IPS-18a (cell line): ENCODE data around the gene KRTAP1-1.
"Not testable (repeated sequence)": the region's sequence is repeated elsewhere in the genome, so short reads cannot be mapped to it uniquely, and the experiment has no call there.

Experiments
- H3K27ac ChIP-seq: one replicate; pipeline ENCODE4 v1.5.1; 2013; ENCODE audit warnings: low read length
- H3K27me3 ChIP-seq: one replicate; pipeline ENCODE4 v1.6.1; 2013; ENCODE audit warnings: mild to moderate bottlenecking, low read length; ENCODE audit not compliant: control insufficient read depth, insufficient read depth
- H3K36me3 ChIP-seq: one replicate; pipeline ENCODE4 v1.6.1; 2013; ENCODE audit warnings: low read depth, low read length; ENCODE audit not compliant: control insufficient read depth
- H3K4me1 ChIP-seq: one replicate; pipeline ENCODE4 v1.6.1; 2013; ENCODE audit warnings: low read depth, low read length; ENCODE audit not compliant: control insufficient read depth
- H3K4me3 ChIP-seq: one replicate; pipeline ENCODE4 v1.5.1; 2013; ENCODE audit warnings: low read length
- H3K9ac ChIP-seq: one replicate; pipeline ENCODE4 v1.6.1; 2013; ENCODE audit warnings: mild to moderate bottlenecking, low read length, moderate library complexity
- H3K9me3 ChIP-seq: one replicate; pipeline ENCODE4 v1.6.1; 2013; ENCODE audit warnings: low read depth, low read length; ENCODE audit not compliant: control insufficient read depth

KRTAP1-1 gene

GRCh38 chr17:41054025-41054424 lies 12.8 kb upstream of the KRTAP1-1 start:
- no peaks in the 10 kb centered on the region for H3K9me3 ChIP-seq
- H3K9ac ChIP-seq = no peak overlapping the region
- H3K4me3 ChIP-seq = no peak overlapping the region
- H3K27ac ChIP-seq = no peak overlapping the region
- no peaks in the 10 kb centered on the region for H3K36me3 ChIP-seq
- no peaks in the 10 kb centered on the region for H3K27me3 ChIP-seq
- peaks cover 3% of the 10 kb centered on the region for H3K4me1 ChIP-seq

- Histone ChIP-seq H3K27ac (no peak overlapping the region), H3K9me3 (no peaks in the 10 kb centered on the region), H3K36me3 (no peaks in the 10 kb centered on the region), H3K27me3 (no peaks in the 10 kb centered on the region), H3K4me3 (no peak overlapping the region), H3K9ac (no peak overlapping the region), H3K4me1 (peaks cover 3% of the 10 kb centered on the region)
These were observed 11.3 kb upstream of the KRTAP1-1 start for GRCh38 chr17:41052566-41052965.

DNA sequence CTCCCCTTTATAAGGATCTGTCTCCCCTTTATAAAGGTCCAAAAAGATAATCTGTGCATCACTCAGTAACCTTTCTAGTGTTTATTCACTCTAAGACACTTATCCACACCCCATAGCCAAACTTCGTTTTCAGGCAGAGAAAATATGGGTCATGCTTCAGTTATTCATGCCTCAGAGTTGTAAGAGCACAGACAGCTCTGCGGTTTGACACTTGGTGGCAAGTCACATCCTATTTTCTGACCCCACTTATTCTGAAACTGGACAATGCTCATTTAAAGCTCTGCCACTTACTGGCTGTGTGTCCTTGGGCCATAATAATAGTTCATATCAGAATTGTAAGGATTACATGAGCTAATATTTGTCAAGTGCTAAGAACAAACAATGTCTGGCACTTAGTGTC lies 7.9 kb upstream of the KRTAP1-1 start:
- Histone ChIP-seq H3K4me3 (no peak overlapping the region), H3K36me3 (no peaks in the 10 kb centered on the region), H3K9ac (no peak overlapping the region), H3K4me1 (peaks cover 3% of the 10 kb centered on the region), H3K27ac (no peak overlapping the region), H3K9me3 (no peaks in the 10 kb centered on the region), H3K27me3 (no peaks in the 10 kb centered on the region)

DNA sequence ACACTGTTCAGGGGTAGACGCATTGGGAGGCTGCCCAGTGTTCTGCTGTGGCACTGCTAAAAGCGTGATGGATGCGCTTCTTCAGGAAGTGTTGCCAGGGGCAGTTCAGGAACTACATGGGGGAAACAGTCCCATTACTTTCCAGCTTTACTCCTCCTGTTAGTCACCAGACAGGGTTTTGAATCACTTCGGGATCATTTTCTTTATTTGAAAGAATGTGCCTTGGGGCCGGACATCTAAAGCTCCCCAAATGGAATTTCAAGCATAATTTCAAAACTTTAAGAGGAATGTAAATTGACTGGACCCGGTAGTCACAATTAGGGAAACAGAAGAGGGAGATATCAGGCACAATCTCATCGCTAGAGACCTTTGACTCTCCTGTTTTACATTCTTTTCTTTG lies 7.2 kb upstream of the KRTAP1-1 start:
- H3K9ac ChIP-seq = no peak overlapping the region
- H3K4me1 ChIP-seq = peaks cover 3% of the 10 kb centered on the region
- H3K4me3 ChIP-seq = no peak overlapping the region
- H3K27ac ChIP-seq = no peak overlapping the region
- H3K27me3 ChIP-seq = no peaks in the 10 kb centered on the region
- no peaks in the 10 kb centered on the region for H3K36me3 ChIP-seq
- H3K9me3 ChIP-seq = no peaks in the 10 kb centered on the region

GRCh38 chr17:41046735-41047465 lies 5.7 kb upstream of the KRTAP1-1 start, which contains the start of gene KRTAP2-1:
Gene KRTAP2-1 (minus strand): TSS chr17:41047316. CDS start chr17:41047267, 49 bp downstream.
- not testable (repeated sequence) for H3K4me3 ChIP-seq, H3K27ac ChIP-seq, H3K4me1 ChIP-seq, H3K36me3 ChIP-seq, H3K9me3 ChIP-seq, H3K27me3 ChIP-seq, H3K9ac ChIP-seq

DNA sequence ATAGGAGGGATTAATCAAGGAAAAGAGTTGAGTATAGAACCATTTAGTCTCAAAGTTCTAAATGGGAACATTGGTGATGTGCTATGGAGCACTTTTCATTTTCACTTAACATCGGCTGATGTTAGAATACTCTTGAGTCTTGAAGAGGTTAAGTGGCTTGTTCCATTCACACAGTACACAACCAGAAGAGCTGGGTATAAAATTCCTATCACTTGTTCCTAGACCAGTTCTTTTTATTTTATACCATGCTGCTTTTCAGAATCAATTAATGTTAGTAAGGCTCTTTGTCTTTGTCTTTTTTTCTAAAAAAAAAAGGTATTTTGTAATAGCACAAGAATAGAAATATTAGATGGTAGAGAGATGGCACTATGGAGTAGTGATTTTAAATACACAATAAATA lies 1.7 kb upstream of the KRTAP1-1 start:
- H3K9ac ChIP-seq = no peak overlapping the region
- H3K4me1 ChIP-seq = peaks cover 10% of the 10 kb centered on the region
- H3K9me3 ChIP-seq = no peaks in the 10 kb centered on the region
- H3K27me3 ChIP-seq = no peaks in the 10 kb centered on the region
- H3K36me3 ChIP-seq = no peaks in the 10 kb centered on the region
- no peak overlapping the region for H3K4me3 ChIP-seq
- H3K27ac ChIP-seq = no peak overlapping the region

- no peaks in the 10 kb centered on the region for H3K27me3 ChIP-seq
- no peak overlapping the region for H3K4me3 ChIP-seq
- no peak overlapping the region for H3K27ac ChIP-seq
- peaks cover 20% of the 10 kb centered on the region for H3K4me1 ChIP-seq
- H3K9ac ChIP-seq = no peak overlapping the region
- no peaks in the 10 kb centered on the region for H3K9me3 ChIP-seq
- no peaks in the 10 kb centered on the region for H3K36me3 ChIP-seq
These were observed 3.3 kb downstream of the KRTAP1-1 start for GRCh38 chr17:41037853-41038350.

- not testable (repeated sequence) for H3K36me3 ChIP-seq, H3K4me3 ChIP-seq, H3K27ac ChIP-seq, H3K27me3 ChIP-seq, H3K9ac ChIP-seq, H3K9me3 ChIP-seq
- H3K4me1 ChIP-seq = peaks cover 18% of the 10 kb centered on the region
These were observed 6.8 kb downstream of the KRTAP1-1 start, which contains the start of gene KRTAP1-3 for GRCh38 chr17:41034346-41034935. Gene KRTAP1-3 (minus strand): TSS chr17:41034874. CDS start chr17:41034821, 53 bp downstream.

DNA sequence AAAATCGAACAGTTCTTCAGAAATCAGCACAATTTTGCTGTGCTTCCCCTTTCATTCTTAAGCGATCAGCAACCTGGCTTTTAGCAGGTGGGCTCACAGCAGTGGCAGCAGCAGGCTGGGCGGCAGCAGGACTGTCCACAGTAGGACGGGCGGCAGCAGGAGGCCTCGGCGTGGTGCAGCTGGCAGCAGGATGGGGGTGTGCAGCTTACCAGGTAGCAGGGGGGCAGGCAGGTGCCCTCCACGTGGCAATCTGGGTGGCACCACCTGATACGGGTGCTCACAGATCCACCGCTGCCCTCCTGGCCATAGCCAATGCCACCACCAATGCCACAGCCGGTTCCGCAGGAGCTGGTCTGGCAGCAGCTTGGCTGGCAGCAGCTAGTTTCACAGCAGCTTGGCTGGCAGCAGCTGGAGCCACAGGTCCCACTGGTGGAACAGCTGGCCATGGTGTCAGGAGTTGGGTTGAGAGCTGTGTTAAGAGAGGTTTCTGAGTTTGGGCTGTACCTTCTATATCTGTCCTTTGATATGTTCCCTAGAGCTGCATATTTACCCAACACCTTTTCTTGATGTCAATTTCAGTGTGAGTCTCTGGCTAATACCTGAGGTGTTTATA lies 11.5 kb downstream of the KRTAP1-1 start, which contains the start of gene KRTAP1-4:
Gene KRTAP1-4, minus strand, starts transcription at position 563 of the 613 bp plus-strand sequence. Its CDS starts 117 bp downstream, at position 446.
- H3K4me3 ChIP-seq = no peak within 1 kb of the TSS
- no peaks in the 10 kb centered on the region for H3K9me3 ChIP-seq
- H3K27me3 ChIP-seq = no peaks in the 10 kb centered on the region
- H3K36me3 ChIP-seq = no peaks in the 10 kb centered on the region
- no peak within 1 kb of the TSS for H3K9ac ChIP-seq
- H3K4me1 ChIP-seq = no peaks in the 10 kb centered on the region
- H3K27ac ChIP-seq = no peak within 1 kb of the TSS

- H3K4me3 ChIP-seq = no peak within 1 kb of the TSS
- no peaks in the 10 kb centered on the region for H3K9me3 ChIP-seq
- H3K4me1 ChIP-seq = no peaks in the 10 kb centered on the region
- no peaks in the 10 kb centered on the region for H3K27me3 ChIP-seq
- H3K36me3 ChIP-seq = no peaks in the 10 kb centered on the region
- H3K27ac ChIP-seq = no peak within 1 kb of the TSS
- no peak within 1 kb of the TSS for H3K9ac ChIP-seq
These were observed 14.4 kb downstream of the KRTAP1-1 start, which contains the start of gene KRTAP1-5 for GRCh38 chr17:41026715-41027471. Gene KRTAP1-5 (minus strand): TSS chr17:41027208. CDS start chr17:41027155, 53 bp downstream.

DNA sequence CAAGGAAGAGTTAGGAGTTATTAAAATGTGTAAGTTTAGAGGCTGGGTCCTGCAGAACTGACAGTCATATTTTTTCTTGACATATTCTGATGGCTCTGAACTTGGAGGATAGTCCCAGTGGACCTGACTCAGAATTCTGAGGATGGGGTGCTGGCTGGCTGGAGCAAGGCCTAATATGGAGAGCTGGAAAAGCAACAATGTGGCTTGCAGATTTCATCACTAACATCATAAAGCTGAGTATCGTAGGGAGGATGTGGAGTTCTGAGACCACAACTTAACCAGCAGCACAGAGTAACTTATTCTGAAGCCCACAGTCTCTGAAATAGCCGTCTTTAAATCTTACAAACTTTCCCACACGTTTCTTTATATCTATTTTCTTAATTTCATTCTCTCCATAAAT lies 16.6 kb downstream of the KRTAP1-1 start:
- Histone ChIP-seq H3K9ac (no peak overlapping the region), H3K27ac (no peak overlapping the region), H3K4me1 (no peaks in the 10 kb centered on the region)

More for the DNA sequence above, 16.6 kb downstream of the KRTAP1-1 start:
- Histone ChIP-seq H3K27me3 (no peaks in the 10 kb centered on the region), H3K9me3 (no peaks in the 10 kb centered on the region), H3K36me3 (no peaks in the 10 kb centered on the region), H3K4me3 (no peak overlapping the region)
